ENCODE results near the gene DELE1.

DELE1 gene, protein sequence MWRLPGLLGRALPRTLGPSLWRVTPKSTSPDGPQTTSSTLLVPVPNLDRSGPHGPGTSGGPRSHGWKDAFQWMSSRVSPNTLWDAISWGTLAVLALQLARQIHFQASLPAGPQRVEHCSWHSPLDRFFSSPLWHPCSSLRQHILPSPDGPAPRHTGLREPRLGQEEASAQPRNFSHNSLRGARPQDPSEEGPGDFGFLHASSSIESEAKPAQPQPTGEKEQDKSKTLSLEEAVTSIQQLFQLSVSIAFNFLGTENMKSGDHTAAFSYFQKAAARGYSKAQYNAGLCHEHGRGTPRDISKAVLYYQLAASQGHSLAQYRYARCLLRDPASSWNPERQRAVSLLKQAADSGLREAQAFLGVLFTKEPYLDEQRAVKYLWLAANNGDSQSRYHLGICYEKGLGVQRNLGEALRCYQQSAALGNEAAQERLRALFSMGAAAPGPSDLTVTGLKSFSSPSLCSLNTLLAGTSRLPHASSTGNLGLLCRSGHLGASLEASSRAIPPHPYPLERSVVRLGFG

DNA sequence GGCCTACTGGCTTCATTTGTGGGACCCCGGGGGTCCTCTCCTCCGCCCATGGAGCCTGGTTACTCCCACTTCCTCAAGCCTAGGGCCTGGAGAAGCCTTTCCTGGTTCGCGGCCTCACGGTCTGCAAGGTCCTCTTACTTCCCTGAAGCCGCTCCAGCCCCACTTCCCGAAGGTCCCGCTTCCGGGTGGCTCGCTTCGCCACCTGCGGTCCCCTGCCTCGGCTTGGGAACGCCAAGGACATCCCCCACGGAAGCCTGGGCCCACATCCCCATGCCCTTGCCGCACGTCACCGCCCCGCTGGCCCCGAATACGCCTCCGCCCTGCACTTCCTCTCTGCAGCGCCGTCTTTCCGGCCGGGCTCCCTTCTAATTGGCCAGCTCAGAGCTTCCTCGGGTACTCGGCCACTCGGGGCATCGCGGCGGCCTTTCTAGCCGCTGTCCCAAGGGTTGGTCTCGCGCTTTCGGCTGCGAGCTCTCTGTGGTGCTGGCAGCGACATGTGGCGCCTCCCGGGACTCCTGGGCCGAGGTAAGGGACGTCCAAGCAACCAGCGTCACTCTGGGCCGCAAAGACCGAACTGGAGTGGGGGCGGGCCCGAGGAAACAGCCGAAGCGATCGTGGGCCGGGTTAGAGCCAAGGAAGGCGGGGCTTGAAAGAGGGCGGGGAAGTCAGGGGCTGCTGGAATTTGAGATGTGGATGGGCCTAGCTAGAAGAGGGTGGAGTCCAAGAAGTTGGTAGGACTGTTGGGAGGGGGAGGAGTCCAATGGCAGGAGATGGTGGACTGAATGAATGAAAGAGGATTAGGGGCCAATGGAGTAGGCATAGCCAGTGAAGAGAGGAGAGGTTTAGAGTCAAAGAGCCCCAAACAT, at the start of gene DELE1:
Gene DELE1, plus strand, starts transcription at position 424 of the 866 bp plus-strand sequence. Its CDS starts 71 bp downstream, at position 495.
- peak; percentile 83 for DNase-seq (ENCODE audit: low read depth, low spot score)

DNA sequence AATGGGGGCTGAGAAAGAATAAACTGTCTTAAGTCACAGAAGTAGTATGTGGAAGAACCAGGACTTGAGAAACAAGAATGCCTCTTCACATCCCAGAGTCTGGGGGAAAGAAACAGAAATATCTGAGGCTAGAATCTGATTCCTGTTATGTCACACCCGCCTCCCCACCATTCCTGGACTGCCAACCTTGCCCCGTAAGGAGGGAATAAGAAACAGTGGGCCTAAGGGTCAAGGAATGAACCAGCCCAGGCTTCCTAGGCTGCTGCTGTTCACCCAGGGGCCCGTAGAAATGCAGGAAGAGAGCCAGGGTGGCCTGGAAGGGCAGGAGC, 49.8 kb upstream of the DELE1 start:
- DNase-seq (ENCODE audit: low read depth, low spot score), result no peak

DNA sequence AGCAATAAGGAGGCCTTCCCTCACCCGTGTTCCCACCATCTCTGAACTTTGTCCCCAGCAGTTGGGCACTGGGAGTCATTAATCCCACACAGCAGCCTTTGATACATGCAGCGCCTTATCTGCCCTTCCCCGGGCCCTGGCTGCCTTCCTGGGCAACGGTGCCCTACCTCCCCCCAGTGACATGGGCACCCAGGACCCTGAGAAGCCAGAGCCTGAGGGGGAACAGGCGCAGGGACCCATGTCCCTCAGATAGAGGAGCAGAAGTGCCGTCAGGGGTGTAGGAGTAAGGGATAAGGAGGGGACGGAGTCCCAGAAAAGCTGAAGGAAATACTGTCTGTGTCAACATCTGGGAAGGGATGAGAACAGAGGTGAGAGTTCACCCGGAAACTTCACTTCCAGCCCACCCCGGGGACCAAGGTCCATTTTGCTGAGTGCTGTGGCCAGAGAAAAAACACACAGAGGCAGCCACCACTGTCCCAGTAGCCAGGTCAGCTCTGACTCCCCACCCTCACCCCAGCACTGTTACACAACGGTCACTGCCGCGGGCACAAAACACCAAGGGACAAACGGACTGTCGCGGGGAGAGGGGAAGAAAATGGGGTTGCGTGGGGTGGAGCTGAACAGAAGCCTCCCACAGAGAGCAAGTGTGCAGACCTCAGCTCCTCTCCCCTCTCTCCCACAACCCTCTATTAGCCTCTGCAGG, 49.3 kb upstream of the DELE1 start:
- DNase-seq (ENCODE audit: low read depth, low spot score), result no peak

DNA sequence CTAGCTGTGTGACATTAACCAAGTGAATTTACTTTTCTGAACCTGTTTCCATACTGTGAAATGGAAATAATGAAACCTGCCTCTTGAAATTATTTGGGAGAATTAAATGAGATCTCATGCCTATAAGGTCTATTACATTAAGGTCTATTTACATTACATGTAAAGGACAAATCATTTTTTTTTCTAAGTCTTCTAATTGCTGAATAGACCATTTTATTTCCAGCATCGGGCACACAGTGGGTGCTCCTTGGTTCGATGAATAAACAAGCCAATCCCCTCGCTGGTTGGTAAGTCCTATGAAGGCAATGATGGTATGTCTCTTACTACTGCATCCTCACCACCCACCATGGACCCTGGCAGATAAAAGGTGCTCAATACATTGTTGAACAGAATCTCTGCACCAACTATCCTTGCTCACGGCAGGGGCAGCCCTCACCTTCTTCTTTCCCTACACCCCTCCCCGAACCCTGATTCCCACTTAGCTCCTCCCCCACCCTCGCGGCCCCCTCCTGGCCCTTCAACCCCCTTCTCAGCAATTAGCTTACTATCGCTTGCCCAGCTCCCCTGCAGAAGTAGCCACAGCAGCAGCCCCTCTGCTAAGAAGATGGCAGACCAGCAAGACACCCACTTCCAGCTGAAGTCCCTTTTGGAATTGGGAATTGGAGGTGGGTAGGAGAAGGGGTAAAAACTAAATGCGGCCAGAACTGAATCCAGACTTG, 48.5 kb upstream of the DELE1 start:
- no peak for DNase-seq (ENCODE audit: low read depth, low spot score)

DNA sequence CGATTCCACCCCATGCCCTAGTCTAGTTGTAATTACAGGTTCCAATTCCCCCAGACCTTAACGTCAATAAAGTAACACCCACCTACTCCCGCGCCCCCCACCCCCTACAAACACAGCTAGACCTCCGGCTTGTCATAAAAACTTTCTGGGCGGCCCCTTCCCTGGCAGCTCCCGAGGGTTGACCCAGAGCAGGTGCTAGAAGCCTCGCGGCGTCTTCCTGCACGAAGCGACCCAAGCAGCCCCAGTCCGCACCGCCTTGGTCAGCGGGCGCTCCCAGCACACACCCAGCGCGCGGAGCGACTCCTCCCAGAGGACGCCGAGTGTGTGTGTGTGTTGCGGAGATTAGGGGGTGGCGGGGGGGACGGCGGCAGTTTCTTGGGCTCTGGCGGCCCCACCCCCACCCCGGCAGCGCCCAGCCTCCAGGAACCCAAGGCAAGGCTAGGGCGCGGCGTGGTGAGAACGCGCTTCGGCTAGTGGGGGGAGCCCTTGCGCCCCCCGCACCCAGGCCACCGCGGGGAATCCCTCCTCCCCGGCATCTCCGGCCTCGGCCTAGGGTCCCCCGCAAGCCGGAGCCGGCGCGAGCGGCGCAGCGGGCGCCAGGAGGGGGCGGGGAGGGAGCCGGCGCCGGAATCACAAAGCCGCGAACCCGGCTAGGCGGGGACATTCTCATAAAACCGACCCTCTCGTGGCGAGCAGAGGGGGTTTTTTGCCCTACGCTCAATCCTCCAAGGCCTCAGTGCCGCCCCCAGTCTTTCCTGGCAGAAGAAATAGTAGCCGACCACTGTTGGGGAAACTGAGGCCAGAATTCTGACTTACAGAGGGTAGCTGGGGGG, 47.7 kb upstream of the DELE1 start:
- DNase-seq (ENCODE audit: low read depth, low spot score), result no peak

DNA sequence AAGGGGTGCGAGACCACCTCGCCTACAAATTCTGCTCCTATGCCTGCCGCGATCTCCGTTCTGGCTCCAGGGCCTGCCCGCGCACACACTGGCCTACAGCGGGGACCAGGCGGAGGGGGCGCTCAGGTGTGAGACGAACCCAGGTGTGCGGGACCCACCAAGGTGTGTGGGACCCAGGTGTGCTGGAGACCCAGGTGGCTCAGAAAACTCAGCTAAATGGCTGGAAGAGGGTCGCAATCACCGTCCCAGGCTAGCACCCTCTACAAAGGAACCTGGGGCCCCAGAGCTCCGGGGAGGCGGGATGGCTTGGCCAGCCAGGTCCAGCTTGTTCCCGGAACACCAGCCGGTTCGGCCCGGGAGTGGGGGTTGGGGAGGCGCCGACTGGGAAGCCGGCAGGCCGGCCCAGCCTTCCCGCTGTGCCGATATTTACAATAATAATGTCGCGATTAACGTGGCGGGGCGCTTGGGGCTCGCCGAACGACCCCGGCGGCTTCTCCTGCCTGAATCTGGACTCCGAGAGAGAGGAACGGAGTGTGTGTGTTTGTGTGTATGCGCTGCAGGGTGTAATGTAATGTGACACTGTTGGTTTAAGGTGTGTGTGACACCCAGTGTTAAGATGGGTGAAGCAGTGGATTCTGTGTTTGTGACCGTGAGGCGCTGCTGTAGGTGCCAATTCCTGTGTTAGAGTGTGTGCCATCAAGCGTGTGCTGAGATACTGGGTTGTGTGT, 46.9 kb upstream of the DELE1 start:
- no peak for DNase-seq (ENCODE audit: low read depth, low spot score)

DNA sequence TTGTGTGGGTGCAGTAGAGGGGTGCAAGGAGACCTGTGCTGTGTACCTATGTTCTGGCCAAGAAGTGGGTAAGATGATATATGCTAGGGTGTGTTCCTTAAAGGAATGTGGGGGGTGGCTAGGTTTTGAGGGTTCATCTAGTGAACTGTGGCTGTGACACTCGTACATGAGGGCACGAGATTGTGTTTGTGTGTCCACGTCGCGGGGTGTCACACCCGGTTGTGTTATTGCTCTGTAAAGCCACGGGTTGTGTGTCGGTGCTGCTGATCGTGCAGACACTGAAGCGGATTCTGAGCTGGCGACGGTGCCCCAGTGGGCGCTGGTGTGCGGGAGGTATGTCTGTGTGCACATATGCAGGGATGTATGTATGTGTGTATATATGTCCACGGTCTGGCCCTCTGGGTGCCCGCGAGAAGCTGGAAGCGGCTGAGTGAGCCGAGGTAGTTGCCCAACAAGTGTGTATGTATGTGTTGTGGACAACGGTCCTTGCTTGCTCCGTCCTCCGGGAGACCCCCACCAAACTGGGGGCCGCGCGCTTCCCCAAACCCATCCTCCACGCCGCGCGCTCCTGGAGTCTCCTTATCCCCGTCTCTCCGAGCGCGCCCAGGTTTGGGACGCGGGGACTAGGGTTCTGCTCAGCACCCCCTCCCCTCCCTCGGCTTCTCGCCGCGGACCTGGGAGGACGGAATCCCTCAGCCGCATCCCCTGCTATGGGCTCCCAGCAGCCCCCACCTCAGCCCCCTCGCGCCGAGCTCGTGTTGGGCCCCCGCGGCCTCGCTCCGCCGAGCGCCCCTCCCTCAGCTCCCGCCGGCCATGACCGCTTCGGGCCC, 46.1 kb upstream of the DELE1 start:
- DNase-seq (ENCODE audit: low read depth, low spot score), result no peak

DNA sequence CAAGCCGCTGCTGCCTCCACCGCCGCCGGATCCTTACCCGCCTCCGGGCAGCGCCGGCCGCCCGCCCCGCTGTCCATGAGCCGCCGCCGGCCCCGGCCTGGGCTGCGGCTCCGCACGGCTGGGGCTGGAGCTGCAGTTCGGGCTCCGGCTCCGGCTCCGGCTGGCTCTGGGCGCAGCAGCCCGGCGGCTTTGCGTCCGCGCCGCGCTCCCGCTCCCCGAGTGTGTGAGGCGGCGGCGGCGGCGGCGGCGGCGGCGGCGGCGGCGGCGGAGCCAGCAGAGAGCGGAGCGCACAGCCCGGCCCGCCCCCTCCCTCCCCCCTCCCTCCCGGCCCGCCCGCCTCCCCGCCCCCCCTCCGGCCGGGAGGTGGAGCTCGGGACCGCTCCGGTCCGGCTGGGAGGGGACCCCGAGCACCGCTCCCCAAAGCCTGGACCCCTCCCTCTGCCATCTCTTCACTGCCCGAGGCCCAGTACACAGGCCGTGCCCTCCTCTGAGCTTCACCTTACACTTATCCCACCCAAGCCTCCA, 45.4 kb upstream of the DELE1 start, which contains the start of gene PCDH1:
Gene PCDH1, minus strand, starts transcription at position 225 of the 525 bp plus-strand sequence. Its CDS starts 148 bp downstream, at position 77.
- DNase-seq (ENCODE audit: low read depth, low spot score), result no peak

DNA sequence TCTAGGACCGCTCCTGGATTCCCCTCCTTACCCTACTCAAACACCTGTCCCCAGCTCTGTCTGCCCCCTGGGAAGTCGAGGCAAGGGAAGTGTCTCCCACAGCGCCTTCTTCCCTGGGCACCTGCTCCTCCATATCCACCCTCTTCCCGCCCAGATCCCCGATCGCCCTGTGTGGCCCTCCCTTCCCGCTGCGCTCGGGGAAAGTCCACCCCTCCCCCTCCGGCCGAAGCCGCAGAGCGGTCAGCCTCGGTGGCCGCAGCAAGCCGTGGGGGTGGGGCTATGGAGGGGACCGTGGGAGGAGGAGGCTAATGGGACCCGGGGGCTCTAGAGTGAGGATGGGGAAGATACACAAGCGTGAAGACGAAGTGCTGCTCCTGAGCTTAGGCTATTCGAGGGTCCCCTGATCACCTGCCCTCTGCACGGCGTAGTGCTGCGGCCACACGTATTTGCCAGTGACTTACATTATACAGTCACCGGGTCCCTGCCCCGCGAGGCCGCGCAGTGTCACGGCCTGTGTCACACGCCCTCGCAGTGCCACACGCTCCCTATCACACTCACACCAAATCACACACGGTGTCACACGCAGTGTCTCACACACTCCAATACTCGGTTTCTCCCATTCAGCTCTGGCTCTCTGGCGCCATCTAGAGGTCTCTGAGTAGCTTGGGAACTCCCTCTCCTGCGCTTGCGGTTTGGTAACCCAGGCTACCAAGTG, 44.8 kb upstream of the DELE1 start:
- peak; percentile 76 for DNase-seq (ENCODE audit: low read depth, low spot score)

DNA sequence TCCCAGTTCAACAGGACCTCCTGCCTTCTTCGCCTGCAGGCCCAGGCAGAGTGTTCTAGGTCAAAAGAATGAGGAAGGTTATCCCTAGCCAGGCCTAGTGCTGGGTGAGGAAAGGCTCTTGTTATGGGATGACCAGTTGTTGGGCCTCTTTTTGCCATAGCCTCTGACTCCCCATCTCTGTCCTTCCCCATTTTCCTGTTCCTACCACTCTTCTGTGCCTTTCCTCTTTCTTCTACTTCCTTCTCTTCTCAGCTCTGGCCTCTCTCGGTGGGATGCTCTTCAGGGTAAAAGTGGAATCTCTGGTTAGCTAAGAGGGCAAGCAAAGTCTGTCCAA, 44.3 kb upstream of the DELE1 start:
- no peak for DNase-seq (ENCODE audit: low read depth, low spot score)

DNA sequence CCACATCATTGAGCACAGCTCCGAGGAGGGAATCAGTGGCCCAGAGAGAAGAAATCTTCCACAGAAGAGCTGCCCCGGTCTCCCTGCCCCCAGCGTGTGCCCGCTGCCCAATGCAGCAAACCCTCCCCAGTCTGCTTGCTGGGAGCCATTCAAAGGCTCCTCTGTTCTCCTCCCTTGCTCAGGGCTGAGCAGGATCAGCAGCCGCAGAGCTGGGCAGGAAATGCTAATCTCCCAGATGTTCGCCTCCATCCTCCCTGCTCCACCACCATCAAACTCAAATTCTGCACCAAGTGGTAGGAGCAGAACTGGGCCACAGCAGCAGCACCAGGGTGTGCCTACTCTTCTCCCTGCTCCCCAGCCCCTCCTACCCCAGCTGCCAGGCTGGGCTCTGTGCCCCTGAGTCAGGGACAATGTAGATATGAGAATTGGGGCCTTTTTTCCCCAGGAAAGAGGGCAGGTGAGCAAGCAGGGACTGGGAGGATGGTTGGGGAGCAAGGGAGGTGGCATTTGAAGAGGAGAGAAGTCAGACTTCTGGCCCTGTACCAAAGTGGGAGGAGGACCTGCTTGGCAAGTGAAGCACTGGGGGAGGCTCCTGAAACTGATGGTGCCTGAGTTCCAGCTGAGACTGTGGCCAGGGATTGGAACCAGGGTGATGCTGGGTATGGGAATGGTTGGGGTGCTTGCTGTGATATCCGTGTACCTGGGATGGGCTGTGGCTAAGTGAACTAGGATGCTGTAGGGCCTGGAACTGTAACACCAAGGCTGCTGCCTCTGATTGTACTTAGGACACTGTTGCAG, 43.5 kb upstream of the DELE1 start:
- no peak for DNase-seq (ENCODE audit: low read depth, low spot score)

DNA sequence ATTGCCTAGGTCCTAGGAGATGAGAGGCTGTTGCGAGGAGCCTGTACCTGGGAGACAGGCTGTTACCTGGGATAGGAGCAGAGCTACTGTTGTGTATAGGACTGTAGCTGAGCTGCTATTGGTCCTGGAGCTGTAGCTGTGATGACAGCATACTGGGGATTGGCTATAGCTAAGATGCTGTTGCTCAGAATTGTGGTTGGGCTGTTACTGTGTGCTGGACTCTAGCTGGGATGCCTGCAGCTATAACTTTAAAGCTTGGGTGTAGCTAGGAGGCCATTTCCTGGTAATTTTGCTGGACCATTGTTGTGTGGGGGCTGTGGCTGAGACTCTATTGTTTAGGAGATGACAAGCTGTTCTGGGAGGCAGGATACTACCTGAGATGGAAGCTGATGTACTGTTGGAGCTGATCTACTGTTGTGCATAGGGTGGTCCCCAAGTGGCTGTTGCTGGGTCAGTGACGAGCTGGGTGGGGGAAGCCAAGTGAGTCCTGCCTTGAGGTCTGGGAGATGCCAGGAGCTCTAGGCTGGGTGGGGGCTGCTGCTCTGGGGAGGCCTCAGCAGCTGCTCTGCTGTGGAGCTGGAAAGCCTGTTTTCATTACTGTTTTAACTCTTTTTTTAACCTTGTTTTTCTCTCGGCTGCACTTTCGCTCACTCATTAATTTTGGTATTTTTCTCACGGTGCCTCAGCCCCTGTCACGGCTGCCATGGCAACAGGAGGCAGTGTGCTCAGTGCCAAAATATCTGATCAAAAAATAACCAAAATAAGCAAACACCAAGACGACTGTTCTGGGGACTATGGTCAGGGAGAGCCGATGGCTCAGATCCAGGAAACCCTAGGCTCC, 42.5 kb upstream of the DELE1 start:
- DNase-seq (ENCODE audit: low read depth, low spot score), result no peak

DNA sequence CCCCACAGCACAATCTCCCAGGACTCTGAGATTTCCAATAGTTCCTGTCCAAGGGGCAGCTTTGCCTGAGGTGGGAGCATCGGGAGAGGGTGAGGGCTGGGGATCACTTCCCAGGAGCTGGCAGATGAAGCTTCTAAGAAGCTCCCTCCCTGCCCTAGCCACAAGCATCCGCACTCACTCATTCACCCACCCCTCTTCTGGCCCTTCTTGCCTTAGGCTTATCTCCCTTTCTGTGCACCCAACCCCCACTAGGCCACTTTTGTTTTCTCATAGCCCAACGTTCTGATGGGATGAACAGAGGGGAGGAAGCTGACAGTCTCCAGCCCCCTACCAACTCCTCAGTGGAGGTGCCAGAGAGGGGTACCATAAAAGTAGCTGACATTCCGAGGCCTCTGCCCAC, 41.8 kb upstream of the DELE1 start:
- no peak for DNase-seq (ENCODE audit: low read depth, low spot score)

DNA sequence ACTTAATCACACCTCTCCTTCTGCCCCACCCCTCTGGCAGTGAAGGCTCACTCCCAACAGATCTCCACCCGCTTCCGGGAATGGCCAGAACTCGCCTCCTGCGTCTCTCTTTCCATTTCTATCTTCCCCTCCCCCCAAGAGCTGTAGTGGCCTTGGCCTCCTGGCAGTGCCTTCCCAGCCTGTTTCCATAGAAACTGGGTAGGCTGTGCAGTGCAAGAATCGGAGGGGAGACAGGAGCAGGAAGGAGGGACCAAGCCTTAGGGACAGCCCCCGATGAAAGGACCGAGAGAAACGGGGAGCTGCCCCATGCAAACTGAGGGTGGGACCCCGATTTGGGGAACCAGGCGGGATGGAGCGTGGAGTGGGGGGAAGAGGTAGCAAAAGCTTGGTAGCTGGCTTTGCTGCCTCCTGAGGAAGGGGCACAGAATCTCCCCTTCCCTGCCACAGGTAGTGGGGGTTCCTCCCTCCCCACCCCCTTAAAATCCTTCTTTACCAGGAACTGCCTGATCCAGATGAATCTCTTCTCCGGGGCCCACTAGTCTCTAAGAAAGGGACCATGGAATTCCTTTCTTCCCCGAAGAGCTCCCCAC, 41.0 kb upstream of the DELE1 start:
- no peak for DNase-seq (ENCODE audit: low read depth, low spot score)

DNA sequence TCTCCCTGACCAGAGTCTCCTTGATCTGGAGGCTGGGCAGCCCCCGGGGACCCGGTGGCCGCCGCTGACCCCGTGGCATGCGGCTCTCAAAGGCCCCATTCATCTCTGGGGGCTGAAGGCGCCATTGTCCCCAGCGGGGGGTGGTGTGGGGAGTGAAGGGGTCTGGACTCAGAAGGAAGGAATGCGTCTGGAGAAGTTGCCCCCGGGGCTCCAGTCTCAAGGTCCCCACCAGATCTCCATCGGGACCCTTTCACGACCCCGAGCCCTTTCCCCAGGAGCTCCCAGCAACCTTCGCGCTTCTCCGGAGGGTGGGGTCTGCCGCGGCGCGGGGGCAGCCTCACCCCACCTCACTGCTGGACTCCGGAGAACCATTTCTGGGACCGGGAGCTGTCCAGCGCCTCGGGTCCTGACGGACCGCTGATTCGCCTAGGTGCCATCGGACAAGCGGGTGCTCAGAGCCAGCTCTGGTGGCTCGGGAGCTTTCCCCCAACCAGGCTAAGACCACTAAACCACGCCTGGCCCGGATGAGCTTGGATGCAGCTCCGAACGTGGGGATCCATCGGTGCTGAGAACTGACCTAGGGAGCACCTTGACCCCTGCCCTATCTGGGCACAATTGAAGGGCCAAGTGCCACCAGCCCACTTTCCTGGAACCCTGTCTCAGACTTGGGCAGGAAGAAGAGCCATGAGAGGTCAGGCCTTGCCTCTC, 40.3 kb upstream of the DELE1 start:
- DNase-seq (ENCODE audit: low read depth, low spot score), result no peak

All from activated naive CD8-positive, alpha-beta T cell treated with anti-CD3 and anti-CD28 coated beads, Interleukin-2, amount 50 U/mL, for 16 hours (primary cell).